Breast epithelium (tissue), 4 donors: ENCODE measurements around the gene TMTC1. TPM values are rescaled to one million over a fixed set of nuclear protein-coding genes. Genes with fewer than 3 reads are reported as not detected.

ENCODE experiments used
- DNase-seq, 2 donors: peaks; one replicate each; pipeline ENCODE4 v3.0.0-alpha.2; 2019; ENCODE audit warnings: low spot score in 2 of 2
- H3K27ac ChIP-seq, 2 donors: fragments of 200-600 bp; sonication (generic) in 1 of 2; one replicate each; pipeline ENCODE4 v1.5.1; 2016 to 2019; ENCODE audit warnings: mild to moderate bottlenecking in 1 of 2
- H3K27me3 ChIP-seq, 2 donors: fragments of 200-600 bp; sonication (generic) in 1 of 2; one replicate each; pipeline versions ENCODE4 v1.5.1 to v1.6.0; 2017 to 2019; ENCODE audit warnings: control low read depth in 1 of 2, mild to moderate bottlenecking in 1 of 2
- H3K36me3 ChIP-seq: fragments of 200-600 bp; one replicate; pipeline ENCODE4 v1.5.1; 2019
- H3K4me1 ChIP-seq, 2 donors: fragments of 200-600 bp; sonication (generic); one replicate each; pipeline ENCODE4 v1.5.1; 2016 to 2019; ENCODE audit warnings: control low read depth in 1 of 2
- H3K4me3 ChIP-seq, 3 donors: fragments of 200-600 bp; sonication (generic); 1 replicate in 2 of 3; 2 replicates in 1 of 3; pipeline ENCODE4 v1.5.1; 2016 to 2019; ENCODE audit warnings: mild to moderate bottlenecking in 3 of 3, moderate library complexity in 2 of 3
- H3K9me3 ChIP-seq, 2 donors: fragments of 200-600 bp; sonication (generic) in 1 of 2; one replicate each; pipeline ENCODE4 v1.5.1; 2016 to 2019; ENCODE audit warnings: control low read depth in 1 of 2
- CTCF ChIP-seq, 3 donors: fragments of 450-650 bp; IDR thresholded peaks; one replicate each; pipeline ENCODE4 v1.5.1; 2016 to 2017; ENCODE audit warnings: antibody characterized with exemption in 3 of 3, mild to moderate bottlenecking in 3 of 3, moderate library complexity in 3 of 3
- POLR2A ChIP-seq: fragments of 450-650 bp; IDR thresholded peaks from one replicate; pipeline ENCODE4 v1.6.1; 2016; ENCODE audit warnings: antibody characterized with exemption, mild to moderate bottlenecking, moderate library complexity
- POLR2AphosphoS5 ChIP-seq, 3 donors: sonication (generic); formaldehyde crosslinking; IDR thresholded peaks; one replicate each; pipeline ENCODE4 v1.6.1; 2017; ENCODE audit warnings: antibody characterized with exemption in 3 of 3
- intact Hi-C: fragments of 100-400 bp; cut with DNase I; formaldehyde crosslinking; loops from one replicate; pipeline ENCODE4 v1.15.1; 2023; ENCODE audit warnings: low total_unique reads
- total RNA-seq, 3 donors: library from RNA; depleted of rRNA; stranded (reverse); fragments of >200 nt; gene quantifications; one replicate each; pipeline ENCODE4 v1.1.0, GENCODE V29; 2016

TMTC1 gene
- total RNA-seq, 3 donors from 2014 or later, result 49.9 to 87.2 (median 71.8) TPM

GRCh38 chr12:29649722-29650121 lies 134.0 kb downstream of the TMTC1 start:
- Histone ChIP-seq H3K9me3 (no peaks in the 10 kb centered on the region), H3K4me3 (no peak overlapping the region), H3K27me3 (no peaks in the 10 kb centered on the region), H3K4me1 (no peaks in the 10 kb centered on the region), H3K36me3 (no peaks in the 10 kb centered on the region), H3K27ac (no peak overlapping the region)
- no peak for DNase-seq
- intact Hi-C loops, result loop anchor here (2.0 to 5.0 kb wide), 2 partner anchors 47 to 922 kb away; no protein-coding TSS in a partner anchor
- TF ChIP-seq POLR2AphosphoS5 (IDR thresholded peaks at IDR 0.05) (no peak), POLR2A (no peak), CTCF (IDR thresholded peaks at IDR 0.05) (no peak)

GRCh38 chr12:29644536-29645162 lies 139.1 kb downstream of the TMTC1 start:
- no peak for DNase-seq
- intact Hi-C loops, result no loop called here
- no peaks in the 10 kb centered on the region for H3K9me3 ChIP-seq
- H3K27ac ChIP-seq, result no peak overlapping the region
- H3K36me3 ChIP-seq, result no peaks in the 10 kb centered on the region
- H3K4me3 ChIP-seq, result no peak overlapping the region
- TF ChIP-seq POLR2A (no peak), POLR2AphosphoS5 (IDR thresholded peaks at IDR 0.05) (no peak), CTCF (IDR thresholded peaks at IDR 0.05) (no peak)
- H3K27me3 ChIP-seq, result no peaks in the 10 kb centered on the region
- H3K4me1 ChIP-seq, result no peaks in the 10 kb centered on the region

- Histone ChIP-seq H3K4me3 (peak overlapping the region in 1 of 3 donors; percentile 31), H3K9me3 (no peaks in the 10 kb centered on the region), H3K36me3 (no peaks in the 10 kb centered on the region), H3K27me3 (no peaks in the 10 kb centered on the region), H3K27ac (peak overlapping the region; percentile 13 to 66), H3K4me1 (no peaks in the 10 kb centered on the region)
- intact Hi-C loops, result no loop called here
- TF ChIP-seq CTCF (IDR thresholded peaks at IDR 0.05) (no peak), POLR2A (no peak), POLR2AphosphoS5 (IDR thresholded peaks at IDR 0.05) (no peak)
- no peak for DNase-seq
Observed at GRCh38 chr12:29640589-29641345, 143.0 kb downstream of the TMTC1 start.

- Histone ChIP-seq H3K9me3 (no peaks in the 10 kb centered on the region), H3K27me3 (no peaks in the 10 kb centered on the region), H3K27ac (peak overlapping the region in 1 of 2 donors; percentile 66), H3K4me1 (no peaks in the 10 kb centered on the region), H3K4me3 (peak overlapping the region in 1 of 3 donors; percentile 31), H3K36me3 (no peaks in the 10 kb centered on the region)
- intact Hi-C loops, result no loop called here
- TF ChIP-seq CTCF (IDR thresholded peaks at IDR 0.05), result no peak
- TF ChIP-seq POLR2A, result no peak
- no peak for TF ChIP-seq POLR2AphosphoS5 (IDR thresholded peaks at IDR 0.05)
- no peak for DNase-seq
Observed at GRCh38 chr12:29639893-29640495, 143.7 kb downstream of the TMTC1 start.

GRCh38 chr12:29638528-29638927 lies 145.2 kb downstream of the TMTC1 start:
- TF ChIP-seq POLR2A (no peak), POLR2AphosphoS5 (IDR thresholded peaks at IDR 0.05) (no peak), CTCF (IDR thresholded peaks at IDR 0.05) (no peak)
- H3K27ac ChIP-seq, result no peak overlapping the region
- no peak for DNase-seq
- no peaks in the 10 kb centered on the region for H3K9me3 ChIP-seq
- no peaks in the 10 kb centered on the region for H3K36me3 ChIP-seq
- H3K27me3 ChIP-seq, result no peaks in the 10 kb centered on the region
- intact Hi-C loops, result no loop called here
- H3K4me1 ChIP-seq, result no peaks in the 10 kb centered on the region
- no peak overlapping the region for H3K4me3 ChIP-seq
